Measurements from ENCODE around the gene MAPK6. TPM values are rescaled to one million over a fixed set of nuclear protein-coding genes. Genes with fewer than 3 reads are reported as not detected.

MAPK6 gene
- total RNA-seq, 1 donor from 2014 or later, result 128 TPM

DNA sequence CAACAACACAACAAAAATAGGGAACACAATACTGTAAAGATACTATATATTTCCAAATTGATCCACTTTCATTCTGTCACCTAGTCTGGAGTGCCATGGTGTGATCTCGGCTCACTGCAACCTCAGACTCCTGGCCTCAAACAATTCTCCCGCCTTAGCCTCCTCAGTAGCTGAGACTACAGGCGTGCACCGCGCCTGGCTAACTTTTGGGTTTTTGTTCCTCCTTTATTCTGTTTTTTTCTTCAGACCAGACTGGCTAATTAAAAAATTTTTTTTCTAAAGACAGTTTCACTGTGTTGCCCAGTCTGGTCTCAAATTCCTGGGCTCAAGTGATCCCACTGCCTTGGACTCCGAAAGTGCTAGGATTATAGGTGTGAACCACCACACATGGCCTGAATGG lies 88.2 kb downstream of the MAPK6 start:
- Mint-ChIP-seq H3K4me1 (peaks cover 7% of the 10 kb centered on the region), H3K27me3 (ENCODE audit: insufficient read depth, low read depth) (no peaks in the 10 kb centered on the region), H3K4me3 (no peak overlapping the region), H3K27ac (no peak overlapping the region), H3K36me3 (no peaks in the 10 kb centered on the region), H3K9me3 (peaks cover 3% of the 10 kb centered on the region)
- TF ChIP-seq EZH2phosphoT487 (IDR thresholded peaks at IDR 0.05), result no peak
- TF ChIP-seq, protein P1, sequence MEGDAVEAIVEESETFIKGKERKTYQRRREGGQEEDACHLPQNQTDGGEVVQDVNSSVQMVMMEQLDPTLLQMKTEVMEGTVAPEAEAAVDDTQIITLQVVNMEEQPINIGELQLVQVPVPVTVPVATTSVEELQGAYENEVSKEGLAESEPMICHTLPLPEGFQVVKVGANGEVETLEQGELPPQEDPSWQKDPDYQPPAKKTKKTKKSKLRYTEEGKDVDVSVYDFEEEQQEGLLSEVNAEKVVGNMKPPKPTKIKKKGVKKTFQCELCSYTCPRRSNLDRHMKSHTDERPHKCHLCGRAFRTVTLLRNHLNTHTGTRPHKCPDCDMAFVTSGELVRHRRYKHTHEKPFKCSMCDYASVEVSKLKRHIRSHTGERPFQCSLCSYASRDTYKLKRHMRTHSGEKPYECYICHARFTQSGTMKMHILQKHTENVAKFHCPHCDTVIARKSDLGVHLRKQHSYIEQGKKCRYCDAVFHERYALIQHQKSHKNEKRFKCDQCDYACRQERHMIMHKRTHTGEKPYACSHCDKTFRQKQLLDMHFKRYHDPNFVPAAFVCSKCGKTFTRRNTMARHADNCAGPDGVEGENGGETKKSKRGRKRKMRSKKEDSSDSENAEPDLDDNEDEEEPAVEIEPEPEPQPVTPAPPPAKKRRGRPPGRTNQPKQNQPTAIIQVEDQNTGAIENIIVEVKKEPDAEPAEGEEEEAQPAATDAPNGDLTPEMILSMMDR (IDR thresholded peaks at IDR 0.05), result no peak
- no peak for TF ChIP-seq EZH2 (IDR thresholded peaks at IDR 0.05)
- Histone ChIP-seq H3K79me2 (ENCODE audit: low read depth) (no peaks in the 10 kb centered on the region), H3K4me1 (no peaks in the 10 kb centered on the region), H3K27me3 (peaks cover 11% of the 10 kb centered on the region), H3F3A (ENCODE audit: low read depth) (no peaks in the 10 kb centered on the region), H4K20me1 (ENCODE audit: low read depth) (no peaks in the 10 kb centered on the region), H2AFZ (replicated peaks) (no peak overlapping the region), H3K9ac (no peak overlapping the region), H3K4me2 (no peak overlapping the region), H3K27ac (no peak overlapping the region), H3K36me3 (no peaks in the 10 kb centered on the region), H3K9me3 (ENCODE audit: low read depth) (no peaks in the 10 kb centered on the region), H3K4me3 (no peak overlapping the region)
- DNase-seq (ENCODE audit: low spot score), result no peak

DNA sequence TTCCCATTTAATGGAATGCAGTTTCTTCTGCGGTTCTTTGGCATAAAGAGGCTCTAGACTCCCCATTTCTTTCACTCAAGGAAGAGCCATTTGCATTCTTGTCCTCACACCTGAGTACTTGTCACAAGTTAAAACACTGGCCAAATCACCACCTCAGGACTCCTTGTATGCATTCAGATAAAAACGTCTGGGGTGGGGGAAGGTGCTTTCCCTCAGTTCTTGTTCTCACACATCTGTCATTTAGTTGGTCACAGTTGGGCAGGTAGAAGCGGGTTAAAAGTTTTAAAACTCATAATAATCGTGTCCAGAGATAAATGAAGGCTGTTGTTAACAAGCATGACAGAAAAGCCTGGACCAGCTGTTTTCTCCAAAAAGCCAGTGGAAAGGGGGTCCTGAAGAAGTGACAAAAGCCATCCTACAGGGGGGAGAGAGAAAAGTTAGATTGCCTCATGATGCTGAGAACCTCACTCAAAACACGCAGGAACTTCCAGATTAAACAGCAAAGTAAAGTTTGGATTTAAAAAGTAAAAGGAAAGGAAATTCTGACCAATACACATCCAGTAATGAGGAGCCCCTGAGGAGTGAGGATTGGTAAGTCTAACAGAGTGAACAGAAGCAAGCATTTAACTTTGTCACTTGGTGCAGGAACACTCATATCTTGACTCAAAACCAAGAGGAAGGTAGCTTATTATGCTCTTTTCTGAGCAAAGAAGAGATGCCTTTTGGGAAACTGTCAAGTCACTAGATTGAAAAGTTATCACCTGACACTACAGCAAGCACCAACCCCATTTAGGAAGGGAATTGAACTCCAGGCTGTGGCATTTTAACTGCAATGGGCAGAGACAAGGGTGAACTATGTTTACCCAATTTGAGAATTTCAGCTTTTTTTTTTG lies 90.8 kb downstream of the MAPK6 start:
- Histone ChIP-seq H3K4me3 (no peak overlapping the region), H3K9me3 (ENCODE audit: low read depth) (no peaks in the 10 kb centered on the region), H2AFZ (replicated peaks) (no peak overlapping the region), H3K27me3 (peaks cover 23% of the 10 kb centered on the region), H3K4me2 (no peak overlapping the region), H4K20me1 (ENCODE audit: low read depth) (no peaks in the 10 kb centered on the region), H3K9ac (no peak overlapping the region), H3K27ac (no peak overlapping the region), H3K4me1 (no peaks in the 10 kb centered on the region), H3K36me3 (no peaks in the 10 kb centered on the region), H3F3A (ENCODE audit: low read depth) (no peaks in the 10 kb centered on the region), H3K79me2 (ENCODE audit: low read depth) (no peaks in the 10 kb centered on the region)
- Mint-ChIP-seq H3K4me3 (no peak overlapping the region), H3K9me3 (peaks cover 9% of the 10 kb centered on the region), H3K4me1 (no peaks in the 10 kb centered on the region), H3K27ac (no peak overlapping the region), H3K27me3 (ENCODE audit: insufficient read depth, low read depth) (peaks cover 2% of the 10 kb centered on the region), H3K36me3 (no peaks in the 10 kb centered on the region)
- no peak for DNase-seq (ENCODE audit: low spot score)
- TF ChIP-seq, protein P1 (IDR thresholded peaks at IDR 0.05), result no peak
- TF ChIP-seq EZH2phosphoT487 (IDR thresholded peaks at IDR 0.05), result no peak
- no peak for TF ChIP-seq EZH2 (IDR thresholded peaks at IDR 0.05)

DNA sequence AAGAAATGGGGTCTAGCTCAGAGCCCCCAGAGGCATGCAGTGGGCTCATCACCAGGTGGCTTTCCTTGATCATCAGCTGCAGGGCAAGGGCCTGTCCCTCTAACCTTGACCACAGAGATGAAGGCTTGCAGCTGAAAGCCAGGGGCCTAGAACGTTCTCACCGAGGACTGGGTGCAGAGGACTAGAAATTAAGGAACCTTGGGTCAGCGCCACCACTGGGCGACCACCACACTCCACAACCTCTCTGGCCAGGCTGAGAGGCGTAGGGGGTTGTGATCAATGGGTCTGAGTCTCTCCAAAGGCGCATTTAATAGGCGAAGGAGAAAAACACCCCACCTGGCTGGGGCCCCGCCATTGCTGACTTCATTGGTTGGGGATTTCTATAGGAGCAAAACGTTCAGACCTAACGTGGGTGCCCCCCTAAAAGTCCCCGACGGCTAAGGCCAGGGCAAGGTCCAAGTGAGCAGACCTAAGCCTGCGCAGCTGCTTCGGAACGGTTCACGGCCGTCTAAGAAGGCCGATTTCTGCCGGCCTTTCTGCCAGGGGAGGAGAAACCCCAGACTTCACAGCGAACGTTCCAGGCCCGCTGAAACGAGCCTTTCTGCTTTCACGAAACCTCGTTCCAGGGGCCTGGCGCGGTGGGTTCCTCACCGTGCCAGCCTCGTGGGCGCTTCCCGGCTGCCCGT lies 92.6 kb downstream of the MAPK6 start:
- no peaks in the 10 kb centered on the region for H4K20me1 ChIP-seq (ENCODE audit: low read depth)
- H2AFZ ChIP-seq (replicated peaks), result no peak overlapping the region
- H3K27me3 Mint-ChIP-seq (ENCODE audit: insufficient read depth, low read depth), result peaks cover 2% of the 10 kb centered on the region
- peaks cover 23% of the 10 kb centered on the region for H3K27me3 ChIP-seq
- peaks cover 11% of the 10 kb centered on the region for H3K4me1 Mint-ChIP-seq
- no peaks in the 10 kb centered on the region for H3K9me3 ChIP-seq (ENCODE audit: low read depth)
- TF ChIP-seq EZH2phosphoT487 (IDR thresholded peaks at IDR 0.05) (no peak), EZH2 (IDR thresholded peaks at IDR 0.05) (no peak)
- TF ChIP-seq, protein P1 (IDR thresholded peaks at IDR 0.05), result no peak
- no peak overlapping the region for H3K9ac ChIP-seq
- H3F3A ChIP-seq (ENCODE audit: low read depth), result no peaks in the 10 kb centered on the region
- H3K4me3 Mint-ChIP-seq, result no peak overlapping the region
- no peak for DNase-seq (ENCODE audit: low spot score)
- H3K4me2 ChIP-seq, result no peak overlapping the region
- H3K4me3 ChIP-seq, result no peak overlapping the region
- H3K36me3 ChIP-seq, result no peaks in the 10 kb centered on the region
- H3K4me1 ChIP-seq, result no peaks in the 10 kb centered on the region
- no peak overlapping the region for H3K27ac Mint-ChIP-seq
- H3K9me3 Mint-ChIP-seq, result peaks cover 9% of the 10 kb centered on the region
- no peaks in the 10 kb centered on the region for H3K36me3 Mint-ChIP-seq
- no peak overlapping the region for H3K27ac ChIP-seq
- no peaks in the 10 kb centered on the region for H3K79me2 ChIP-seq (ENCODE audit: low read depth)
